ENCODE results near the gene PACRG.

GRCh38 chr6:163206196-163206595 lies 478.4 kb downstream of the PACRG start:
- TF ChIP-seq ZNF274 (IDR thresholded peaks at IDR 0.05; ENCODE audit: low read depth, low read length) (no peak), YY1 (IDR thresholded peaks at IDR 0.05; ENCODE audit: insufficient read depth, insufficient read length) (no peak)

All from NT2/D1 (cell line).